ENCODE measurements around the gene SYTL3. TPM values are rescaled to one million over a fixed set of nuclear protein-coding genes. Genes with fewer than 3 reads are reported as not detected.
"Not testable (repeated sequence)": the region's sequence is repeated elsewhere in the genome, so short reads cannot be mapped to it uniquely, and the experiment has no call there.

SYTL3 gene
- total RNA-seq, 1 donor from 2014 or later: 4.1 TPM

DNA sequence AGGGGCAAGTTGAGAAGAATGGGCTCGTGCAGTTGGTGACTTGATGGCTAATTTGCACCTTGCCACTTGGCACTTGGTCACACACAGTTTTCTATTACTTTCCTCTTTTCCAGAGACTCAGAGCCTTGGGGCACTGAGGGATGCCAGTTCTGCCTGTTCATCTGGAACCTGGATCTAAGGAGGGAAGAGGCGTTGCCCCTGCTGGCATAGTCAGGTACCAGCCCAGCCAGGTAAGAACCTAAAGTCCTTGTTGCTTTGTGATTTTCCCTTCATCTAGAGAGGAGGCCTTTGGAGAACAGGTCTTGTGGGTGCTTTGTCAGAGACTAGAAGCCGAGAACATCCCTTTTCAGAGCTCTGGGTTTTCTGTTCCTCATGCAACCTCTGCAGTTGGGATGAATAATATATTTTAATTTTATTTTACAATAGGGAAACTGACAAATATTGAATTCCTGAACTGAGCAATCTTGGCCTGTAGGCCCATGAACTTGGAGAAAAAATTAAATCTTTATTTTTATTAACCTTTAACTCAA, 11.4 kb downstream of the SYTL3 start:
- no peak for DNase-seq (ENCODE audit: low spot score)

DNA sequence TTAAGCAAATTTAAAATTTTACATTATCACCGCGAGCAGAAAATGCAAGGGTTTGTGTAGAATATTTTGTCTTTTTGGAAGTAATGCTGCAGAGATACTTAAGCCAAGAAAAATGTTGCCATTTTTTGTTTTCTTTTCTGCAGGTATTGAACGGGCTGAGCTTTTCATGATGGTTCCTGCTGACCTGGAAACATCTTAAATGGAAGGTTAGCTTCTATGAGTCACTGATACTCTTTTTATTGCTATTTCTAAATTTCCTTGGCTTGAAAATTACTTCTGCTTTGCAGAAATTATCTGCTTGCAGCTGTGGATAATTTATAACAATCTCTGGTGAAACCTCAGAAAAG, 12.7 kb downstream of the SYTL3 start:
- DNase-seq (ENCODE audit: low spot score): no peak

GRCh38 chr6:158662954-158663624, 13.2 kb downstream of the SYTL3 start:
- no peak for DNase-seq (ENCODE audit: low spot score)

DNA sequence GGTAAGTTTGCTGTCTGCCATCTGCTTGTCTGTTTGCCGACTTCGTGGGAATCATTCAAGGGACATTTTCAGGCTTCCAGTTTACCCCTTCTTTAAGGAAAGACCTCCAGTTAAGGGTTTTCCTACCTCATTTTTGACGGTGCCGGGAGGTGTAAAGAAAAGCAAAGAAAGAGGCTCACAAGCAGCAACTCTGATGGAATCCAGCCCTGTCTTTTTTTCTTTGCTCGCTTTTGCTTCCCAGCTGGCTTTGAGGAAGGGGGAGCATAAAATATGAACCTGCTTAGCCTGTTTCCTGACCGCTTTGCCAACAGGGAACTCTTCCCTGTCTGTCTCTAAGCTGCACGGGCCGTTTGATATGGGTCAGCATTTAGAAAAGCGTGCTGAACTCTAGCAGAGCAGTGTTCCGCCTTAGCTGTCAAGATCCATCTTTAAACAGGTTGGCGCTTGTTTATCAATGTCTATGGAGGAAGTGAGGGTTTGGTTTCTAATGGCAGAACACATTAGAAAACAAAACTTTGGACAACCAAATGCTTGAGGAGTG, 13.8 kb downstream of the SYTL3 start:
- no peak for DNase-seq (ENCODE audit: low spot score)

GRCh38 chr6:158665332-158665731, 15.5 kb downstream of the SYTL3 start:
- DNase-seq (ENCODE audit: low spot score): no peak

DNA sequence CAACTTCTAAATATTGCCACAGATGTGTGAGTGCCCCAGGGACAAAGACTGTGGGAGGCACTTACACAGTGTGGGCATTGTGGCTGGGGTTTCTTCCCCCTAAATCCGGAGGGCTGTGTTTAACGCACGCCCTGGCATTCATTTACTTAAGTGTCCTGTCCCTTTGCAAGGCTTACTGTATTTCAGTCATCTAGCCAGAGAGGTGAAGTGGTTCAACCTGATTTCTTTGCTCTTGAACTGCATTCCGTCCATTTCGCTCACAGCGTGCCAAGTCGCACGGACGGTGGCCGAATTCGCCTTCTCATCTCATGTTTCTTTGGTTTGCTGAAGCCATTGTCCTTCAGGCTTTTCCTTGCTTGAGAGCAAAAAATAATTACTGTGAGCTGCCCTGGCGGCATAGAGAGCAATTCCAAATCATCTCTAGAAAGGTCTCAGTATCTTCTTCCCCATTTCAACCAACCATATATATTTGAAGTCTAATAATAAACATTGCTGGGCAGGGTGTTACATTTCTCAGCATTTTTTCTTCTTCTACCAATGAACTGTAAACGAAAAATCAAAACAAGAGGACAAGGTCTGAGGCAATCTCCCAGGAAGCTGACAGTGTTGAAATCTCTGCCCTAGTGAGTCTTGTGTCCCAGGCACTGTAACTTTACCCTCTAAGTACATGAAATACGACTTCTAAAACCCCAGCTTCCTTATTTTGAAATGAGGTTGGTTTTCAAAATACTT, 16.9 kb downstream of the SYTL3 start:
- DNase-seq (ENCODE audit: low spot score): no peak

GRCh38 chr6:158667360-158667981, 17.6 kb downstream of the SYTL3 start:
- no peak for DNase-seq (ENCODE audit: low spot score)

GRCh38 chr6:158668707-158669103, 18.9 kb downstream of the SYTL3 start:
- no peak for DNase-seq (ENCODE audit: low spot score)

GRCh38 chr6:158669145-158670035, 19.5 kb downstream of the SYTL3 start:
- DNase-seq (ENCODE audit: low spot score): no peak

GRCh38 chr6:158672119-158672518, 22.3 kb downstream of the SYTL3 start:
- DNase-seq (ENCODE audit: low spot score): not testable (repeated sequence)

- no peak for DNase-seq (ENCODE audit: low spot score)
Measured at GRCh38 chr6:158672726-158673125, 22.9 kb downstream of the SYTL3 start.

DNA sequence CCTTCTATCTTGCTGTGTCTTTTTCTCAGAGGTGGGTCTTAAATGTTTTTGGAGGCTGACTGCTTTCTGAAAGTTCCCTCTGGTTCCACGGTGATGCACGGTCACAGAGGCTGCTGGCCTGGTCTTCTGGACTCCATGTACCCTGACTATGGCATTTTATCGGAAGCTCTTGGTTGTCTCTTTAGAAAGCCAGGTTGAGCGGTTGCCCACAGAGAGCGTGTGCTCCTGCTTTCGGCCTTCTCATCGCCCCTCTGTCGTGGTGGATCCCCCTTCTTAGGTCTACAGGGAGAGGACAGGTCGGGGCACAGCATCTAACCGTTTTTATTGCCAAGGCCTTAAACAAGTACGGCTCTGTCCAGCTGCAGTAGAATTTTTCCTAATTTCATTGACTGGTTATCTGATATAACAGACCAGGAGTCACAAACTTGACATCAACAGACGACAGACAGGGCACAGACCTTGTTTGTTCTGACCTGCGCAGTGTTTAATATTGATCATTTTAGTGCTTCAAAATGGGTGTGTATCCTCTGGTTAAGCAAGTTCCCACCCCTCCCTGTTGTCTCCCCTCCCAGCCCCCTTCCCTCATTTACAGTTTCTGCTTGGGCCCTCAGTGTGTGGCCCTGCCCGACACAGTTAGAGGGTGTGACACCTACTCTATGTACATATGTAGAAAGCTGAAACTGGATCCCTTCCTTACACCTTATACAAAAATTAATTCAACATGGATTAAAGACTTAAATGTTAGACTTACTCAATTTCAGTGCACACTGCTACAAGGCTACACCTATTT, 24.7 kb downstream of the SYTL3 start:
- no peak for DNase-seq (ENCODE audit: low spot score)

DNA sequence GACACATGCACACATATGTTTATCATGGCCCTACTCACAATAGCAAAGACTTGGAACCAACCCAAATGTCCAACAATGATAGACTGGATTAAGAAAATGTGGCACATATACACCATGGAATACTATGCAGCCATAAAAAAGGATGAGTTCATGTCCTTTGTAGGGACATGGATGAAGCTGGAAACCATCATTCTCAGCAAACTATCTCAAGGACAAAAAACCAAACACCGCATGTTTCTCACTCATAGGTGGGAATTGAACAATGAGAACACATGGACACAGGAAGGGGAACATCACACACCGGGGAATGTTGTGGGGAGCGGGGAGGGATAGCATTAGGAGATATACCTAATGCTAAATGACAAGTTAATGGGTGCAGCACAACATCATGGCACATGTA, 27.2 kb downstream of the SYTL3 start:
- DNase-seq (ENCODE audit: low spot score): not testable (repeated sequence)

- DNase-seq (ENCODE audit: low spot score): no peak
Measured at GRCh38 chr6:158677906-158678578, 28.2 kb downstream of the SYTL3 start.

- DNase-seq (ENCODE audit: low spot score): no peak
Measured at GRCh38 chr6:158680015-158680414, 30.2 kb downstream of the SYTL3 start.

- DNase-seq (ENCODE audit: low spot score): no peak
Measured at GRCh38 chr6:158680481-158680880, 30.6 kb downstream of the SYTL3 start.

DNA sequence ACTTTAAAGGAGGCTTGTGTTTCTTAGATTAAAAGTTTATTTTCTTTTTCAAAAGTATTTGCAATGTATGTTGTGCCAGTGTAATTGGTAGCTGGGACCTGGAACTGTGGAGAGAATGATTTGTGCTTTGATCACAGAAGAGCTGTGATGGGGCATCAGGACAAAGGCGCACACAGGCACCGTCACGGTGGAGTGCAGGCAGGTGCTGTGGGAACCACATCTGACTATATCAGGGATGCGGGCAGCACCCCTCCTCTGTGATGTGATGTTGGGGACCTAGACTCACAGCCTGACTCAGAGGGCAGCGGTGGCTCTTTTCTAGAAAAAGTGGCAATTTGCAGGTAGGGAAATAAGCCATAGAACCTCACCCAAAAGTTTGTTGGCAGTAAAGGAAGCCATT, 34.5 kb downstream of the SYTL3 start:
- no peak for DNase-seq (ENCODE audit: low spot score)

DNA sequence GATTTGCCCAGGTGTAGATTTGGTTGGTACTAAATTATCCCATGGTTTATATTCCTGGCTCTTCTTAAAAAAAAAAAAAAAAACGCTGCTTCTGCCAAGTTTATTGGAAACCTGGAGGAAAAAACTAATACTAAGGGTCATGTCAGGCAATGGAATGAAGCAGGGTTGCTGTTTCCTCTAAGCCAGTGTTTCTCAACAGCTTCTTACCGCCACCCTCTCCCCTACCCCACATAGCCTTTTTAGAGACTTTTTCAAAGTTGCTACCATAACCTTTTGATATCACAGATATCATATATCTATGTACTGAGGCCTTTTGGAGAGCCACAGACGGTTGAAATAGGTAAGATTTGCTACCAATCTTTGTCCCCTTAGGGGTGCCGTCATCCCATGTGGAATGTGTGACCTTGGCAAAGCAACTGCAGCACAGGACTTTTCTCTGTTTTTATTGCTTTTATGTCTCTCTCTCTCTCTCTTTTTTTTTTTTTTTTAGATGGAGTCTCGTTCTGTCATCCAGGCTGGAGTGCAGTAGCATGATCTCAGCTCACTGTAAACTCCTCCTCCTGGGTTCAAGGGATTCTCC, 35.0 kb downstream of the SYTL3 start:
- no peak for DNase-seq (ENCODE audit: low spot score)

- DNase-seq (ENCODE audit: low spot score): no peak
Measured at GRCh38 chr6:158686311-158686710, 36.5 kb downstream of the SYTL3 start.

All from mesenteric fat pad (tissue), 1 donor.